ENCODE results near the gene GBA3. TPM values are rescaled to one million over a fixed set of nuclear protein-coding genes. Genes with fewer than 3 reads are reported as not detected.
A peak's percentile ranks its signal among the peaks of the same experiment; 100 is the strongest.

GBA3 gene
- total and polyA plus RNA-seq, 12 donors: not detected

DNA sequence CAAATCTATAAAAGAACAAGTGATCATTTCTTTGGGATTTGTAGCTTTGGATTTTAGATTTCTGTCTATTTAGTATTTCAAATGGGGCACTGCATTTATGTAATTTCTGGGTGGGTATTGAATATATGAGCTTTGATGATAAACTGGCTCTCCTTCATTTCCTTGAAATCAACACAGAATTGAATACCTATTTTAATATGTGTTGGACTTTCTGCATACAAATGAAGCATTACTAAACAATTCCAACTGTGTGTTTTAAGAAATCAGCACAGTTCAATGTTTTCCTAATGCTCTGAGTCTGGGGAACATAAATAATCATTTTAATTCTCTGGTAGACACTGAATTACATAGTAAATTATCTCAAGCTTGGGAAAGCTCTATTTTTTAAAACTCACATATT is 42.0 kb upstream of the GBA3 start:
- intact Hi-C loops (cut with DNase I): no loop called here
- no peaks in the 10 kb centered on the region for H3K9me3 ChIP-seq
- DNase-seq (no peak), ATAC-seq (no peak)
- no peak overlapping the region for H3K4me3 ChIP-seq
- no peaks in the 10 kb centered on the region for H3K36me3 ChIP-seq
- no peaks in the 10 kb centered on the region for H3K4me1 ChIP-seq
- no peaks in the 10 kb centered on the region for H3K27me3 ChIP-seq
- TF ChIP-seq, protein P1, sequence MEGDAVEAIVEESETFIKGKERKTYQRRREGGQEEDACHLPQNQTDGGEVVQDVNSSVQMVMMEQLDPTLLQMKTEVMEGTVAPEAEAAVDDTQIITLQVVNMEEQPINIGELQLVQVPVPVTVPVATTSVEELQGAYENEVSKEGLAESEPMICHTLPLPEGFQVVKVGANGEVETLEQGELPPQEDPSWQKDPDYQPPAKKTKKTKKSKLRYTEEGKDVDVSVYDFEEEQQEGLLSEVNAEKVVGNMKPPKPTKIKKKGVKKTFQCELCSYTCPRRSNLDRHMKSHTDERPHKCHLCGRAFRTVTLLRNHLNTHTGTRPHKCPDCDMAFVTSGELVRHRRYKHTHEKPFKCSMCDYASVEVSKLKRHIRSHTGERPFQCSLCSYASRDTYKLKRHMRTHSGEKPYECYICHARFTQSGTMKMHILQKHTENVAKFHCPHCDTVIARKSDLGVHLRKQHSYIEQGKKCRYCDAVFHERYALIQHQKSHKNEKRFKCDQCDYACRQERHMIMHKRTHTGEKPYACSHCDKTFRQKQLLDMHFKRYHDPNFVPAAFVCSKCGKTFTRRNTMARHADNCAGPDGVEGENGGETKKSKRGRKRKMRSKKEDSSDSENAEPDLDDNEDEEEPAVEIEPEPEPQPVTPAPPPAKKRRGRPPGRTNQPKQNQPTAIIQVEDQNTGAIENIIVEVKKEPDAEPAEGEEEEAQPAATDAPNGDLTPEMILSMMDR (IDR thresholded peaks at IDR 0.05): no peak
- H3K27ac ChIP-seq: no peak overlapping the region

- no peak overlapping the region for H3K4me3 ChIP-seq
- H3K9me3 ChIP-seq: no peaks in the 10 kb centered on the region
- DNase-seq: no peak
- no peaks in the 10 kb centered on the region for H3K27me3 ChIP-seq
- no peaks in the 10 kb centered on the region for H3K4me1 ChIP-seq
- ATAC-seq: no peak
- 90 to 92% methylated on average over 3 of the region's 3 CpGs for WGBS, 2 donors
- no peak overlapping the region for H3K27ac ChIP-seq
- TF ChIP-seq, protein P1 (IDR thresholded peaks at IDR 0.05): no peak
- intact Hi-C loops (cut with DNase I): no loop called here
- no peaks in the 10 kb centered on the region for H3K36me3 ChIP-seq
These were observed 39.0 kb upstream of the GBA3 start for GRCh38 chr4:22653752-22654151.

GRCh38 chr4:22661443-22661842 is 31.3 kb upstream of the GBA3 start:
- intact Hi-C loops (cut with DNase I): no loop called here
- no peaks in the 10 kb centered on the region for H3K27me3 ChIP-seq
- WGBS, 2 donors: 64% methylated on average over 6 of the region's 6 CpGs

GRCh38 chr4:22667332-22667940 is 25.3 kb upstream of the GBA3 start:
- H3K27ac ChIP-seq: peak overlapping the region in 2 of 10 donors; percentile 2 to 69
- WGBS, 2 donors: 77 to 82% methylated on average over 3 of the region's 3 CpGs
- H3K9me3 ChIP-seq: no peaks in the 10 kb centered on the region
- TF ChIP-seq, protein P1 (IDR thresholded peaks at IDR 0.05): no peak
- no peak for DNase-seq
- intact Hi-C loops (cut with DNase I): no loop called here
- no peak overlapping the region for H3K4me3 ChIP-seq
- peaks cover 0 to 19% (median 0%) of the 10 kb centered on the region in 9 donors for H3K4me1 ChIP-seq
- H3K36me3 ChIP-seq: no peaks in the 10 kb centered on the region
- no peaks in the 10 kb centered on the region for H3K27me3 ChIP-seq
- ATAC-seq: peak in 5 of 8 donors; percentile 17 to 61 (median 44)

More at GRCh38 chr4:22661443-22661842, 31.3 kb upstream of the GBA3 start:
- DNase-seq: no peak
- no peaks in the 10 kb centered on the region for H3K36me3 ChIP-seq
- peaks cover 0 to 7% (median 0%) of the 10 kb centered on the region in 11 donors for H3K9me3 ChIP-seq
- ATAC-seq: no peak
- no peak overlapping the region for H3K4me3 ChIP-seq
- H3K4me1 ChIP-seq: no peaks in the 10 kb centered on the region
- TF ChIP-seq, protein P1 (IDR thresholded peaks at IDR 0.05): no peak
- H3K27ac ChIP-seq: no peak overlapping the region
